Mesendoderm (in vitro differentiated cells): ENCODE measurements around the gene DENND1B.
A peak's percentile ranks its signal among the peaks of the same experiment; 100 is the strongest.

Experiments used
- DNase-seq: peaks from one replicate; pipeline ENCODE4 v3.0.0; 2013
- H2AK5ac ChIP-seq: 2 replicates; pipeline ENCODE4 v1.6.1; 2013; ENCODE audit warnings: low read length, inconsistent platforms
- H2BK120ac ChIP-seq: 2 replicates; pipeline ENCODE4 v1.6.1; 2013; ENCODE audit warnings: low read depth, mild to moderate bottlenecking, low read length, moderate library complexity, mixed read lengths
- H2BK15ac ChIP-seq: replicated peaks from 2 replicates; pipeline ENCODE4 v1.6.1; 2013; ENCODE audit warnings: low read depth, mild to moderate bottlenecking, moderate library complexity
- H2BK5ac ChIP-seq: 2 replicates; pipeline ENCODE4 v1.6.1; 2013; ENCODE audit warnings: low read length, inconsistent platforms
- H3K18ac ChIP-seq: 2 replicates; pipeline ENCODE4 v1.6.1; 2013; ENCODE audit warnings: mild to moderate bottlenecking, low read length, mixed read lengths
- H3K23ac ChIP-seq: one replicate; pipeline ENCODE4 v1.6.1; 2013; ENCODE audit warnings: low read length
- H3K27ac ChIP-seq: 2 replicates; pipeline ENCODE4 v1.5.1; 2013; ENCODE audit warnings: low read depth, mild to moderate bottlenecking, inconsistent platforms, low read length, moderate library complexity
- H3K27me3 ChIP-seq: 2 replicates; pipeline ENCODE4 v1.6.1; 2013; ENCODE audit warnings: low read length, control low read depth, mild to moderate bottlenecking, inconsistent platforms; ENCODE audit not compliant: insufficient read depth, poor library complexity
- H3K36me3 ChIP-seq: 2 replicates; pipeline ENCODE4 v1.6.1; 2013; ENCODE audit warnings: low read length, inconsistent platforms; ENCODE audit not compliant: control insufficient read depth, insufficient read depth
- H3K4ac ChIP-seq: one replicate; pipeline ENCODE4 v1.6.1; 2013; ENCODE audit warnings: low read depth, mild to moderate bottlenecking, low read length, moderate library complexity
- H3K4me1 ChIP-seq: 2 replicates; pipeline ENCODE4 v1.6.1; 2013; ENCODE audit warnings: low read depth, low read length, inconsistent platforms; ENCODE audit not compliant: control insufficient read depth
- H3K4me2 ChIP-seq: 2 replicates; pipeline ENCODE4 v1.6.1; 2013; ENCODE audit warnings: low read length
- H3K4me3 ChIP-seq: 2 replicates; pipeline ENCODE4 v1.5.1; 2013; ENCODE audit warnings: mild to moderate bottlenecking, low read length
- H3K56ac ChIP-seq: one replicate; pipeline ENCODE4 v1.6.1; 2013; ENCODE audit warnings: low read length
- H3K79me1 ChIP-seq: 2 replicates; pipeline ENCODE4 v1.6.1; 2013; ENCODE audit warnings: low read length, inconsistent platforms
- H3K79me2 ChIP-seq: 2 replicates; pipeline ENCODE4 v1.6.1; 2013; ENCODE audit warnings: mild to moderate bottlenecking, low read length; ENCODE audit not compliant: control insufficient read depth, insufficient read depth
- H3K9ac ChIP-seq: 2 replicates; pipeline ENCODE4 v1.6.1; 2013; ENCODE audit warnings: low read length, inconsistent platforms
- H4K5ac ChIP-seq: one replicate; pipeline ENCODE4 v1.6.1; 2013; ENCODE audit warnings: low read length
- H4K8ac ChIP-seq: one replicate; pipeline ENCODE4 v1.6.1; 2013; ENCODE audit warnings: low read depth, mild to moderate bottlenecking, control low read depth, low read length, moderate library complexity
- WGBS: extraction: QIAGEN DNeasy Blood & Tissue Kit; methylation state at CpG from one replicate; pipeline ENCODE4 v1.1.7; 2013; ENCODE audit warnings: low lambda C conversion rate, missing lambda C conversion rate; ENCODE audit not compliant: insufficient coverage; ENCODE audit errors: extremely low coverage; 5-methylcytosine and 5-hydroxymethylcytosine counted together

DENND1B gene

DNA sequence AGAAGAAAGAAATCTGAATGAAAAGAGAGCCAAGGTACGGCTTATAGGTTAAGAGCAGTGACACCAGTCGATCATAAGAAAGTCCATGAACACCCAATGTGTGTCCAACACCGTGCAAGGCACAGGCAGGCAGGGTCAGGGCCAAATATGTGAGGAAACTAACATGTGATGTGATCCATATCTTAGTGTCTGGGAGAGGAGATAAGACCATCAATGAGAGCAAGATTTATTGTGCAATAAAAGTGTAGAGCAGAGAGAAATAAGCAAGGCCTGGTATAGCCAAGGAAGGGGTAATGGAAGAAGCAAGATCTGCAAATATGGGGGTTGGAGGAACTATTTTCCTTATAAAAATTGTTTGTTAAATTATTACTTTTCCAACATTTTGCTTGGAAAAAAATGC, 308.5 kb downstream of the DENND1B start:
- Histone ChIP-seq H3K79me2 (no peaks in the 10 kb centered on the region), H4K5ac (no peak overlapping the region), H3K79me1 (no peaks in the 10 kb centered on the region), H2BK120ac (no peak overlapping the region), H3K4me2 (no peak overlapping the region), H3K23ac (no peak overlapping the region), H3K27ac (no peak overlapping the region), H3K4me3 (no peak overlapping the region), H3K18ac (no peak overlapping the region), H3K36me3 (no peaks in the 10 kb centered on the region), H2BK5ac (no peak overlapping the region), H2AK5ac (no peak overlapping the region), H3K27me3 (no peaks in the 10 kb centered on the region), H3K56ac (no peak overlapping the region), H3K4me1 (peaks cover 5% of the 10 kb centered on the region), H4K8ac (no peak overlapping the region), H3K9ac (no peak overlapping the region), H3K4ac (no peak overlapping the region), H2BK15ac (no peak overlapping the region)
- no peak for DNase-seq
- no CpG with 5 or more reads among the region's 3 CpGs for WGBS

DNA sequence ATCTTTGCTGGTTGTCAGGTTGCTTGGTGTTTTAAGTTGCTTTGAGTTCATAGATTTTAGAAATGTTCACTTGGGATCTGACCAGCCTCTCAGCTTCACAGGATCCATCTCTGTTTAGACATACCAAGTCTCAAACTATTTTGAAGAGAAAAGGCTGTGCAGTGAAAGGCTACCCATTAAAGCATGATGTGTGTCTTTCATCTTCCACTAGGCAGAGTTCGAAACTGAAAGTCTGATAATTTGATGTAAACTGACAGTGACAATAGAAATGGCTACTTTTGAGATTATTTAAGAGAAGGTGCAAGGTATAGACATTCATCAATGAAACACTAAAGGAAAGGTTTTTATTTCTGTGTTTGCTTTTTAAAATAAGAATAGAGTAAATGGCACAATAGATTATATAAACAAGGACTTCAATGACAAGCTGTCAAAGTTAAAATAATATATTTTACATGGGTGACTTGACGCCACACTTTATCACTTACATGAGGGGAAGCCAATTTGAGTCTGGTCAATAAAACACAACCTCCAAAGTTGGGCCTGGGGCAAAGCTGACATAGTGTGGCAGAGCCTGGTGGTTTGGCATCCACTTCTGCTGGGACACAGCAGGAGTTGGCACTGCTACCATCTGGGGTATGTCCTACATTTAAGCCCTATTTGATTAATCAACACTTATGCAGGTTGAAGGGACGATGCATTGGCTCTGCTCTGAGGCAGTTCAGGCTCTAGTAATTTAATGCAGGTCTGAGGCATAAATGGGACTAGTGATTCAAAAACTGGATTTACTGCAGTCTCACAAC, 309.6 kb downstream of the DENND1B start:
- no peak overlapping the region for H3K18ac ChIP-seq
- H4K5ac ChIP-seq: no peak overlapping the region
- no peak overlapping the region for H2BK5ac ChIP-seq
- H3K4me1 ChIP-seq: peaks cover 3% of the 10 kb centered on the region
- H3K27me3 ChIP-seq: no peaks in the 10 kb centered on the region
- H2AK5ac ChIP-seq: no peak overlapping the region
- H2BK120ac ChIP-seq: no peak overlapping the region
- no peaks in the 10 kb centered on the region for H3K79me2 ChIP-seq
- no peak overlapping the region for H3K56ac ChIP-seq
- H3K79me1 ChIP-seq: no peaks in the 10 kb centered on the region
- H3K27ac ChIP-seq: no peak overlapping the region
- no peak overlapping the region for H4K8ac ChIP-seq
- H3K23ac ChIP-seq: no peak overlapping the region
- H3K4me2 ChIP-seq: no peak overlapping the region
- DNase-seq: no peak
- H2BK15ac ChIP-seq: no peak overlapping the region
- H3K4me3 ChIP-seq: no peak overlapping the region
- H3K36me3 ChIP-seq: no peaks in the 10 kb centered on the region
- no peak overlapping the region for H3K4ac ChIP-seq
- no peak overlapping the region for H3K9ac ChIP-seq
- WGBS: no CpG with 5 or more reads among the region's 3 CpGs

DNA sequence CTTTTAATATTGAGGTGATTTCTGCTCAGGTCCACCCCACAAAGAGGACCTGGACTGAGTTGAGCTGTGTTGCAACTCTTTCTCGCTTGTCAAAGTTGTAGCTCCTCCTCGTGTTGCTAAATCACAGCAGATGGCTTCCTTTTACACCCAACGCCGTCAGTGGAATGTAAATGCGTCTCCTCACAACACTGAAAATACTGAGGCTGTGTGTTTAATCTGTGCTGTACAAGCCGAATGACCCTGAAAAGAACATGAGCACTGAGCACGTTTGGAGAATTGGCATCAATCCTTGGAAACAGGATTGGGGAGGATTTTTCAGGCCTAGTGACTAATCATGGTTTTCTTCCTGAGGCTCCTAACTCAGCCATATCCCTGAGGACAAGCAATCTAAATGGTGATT, 311.2 kb downstream of the DENND1B start:
- H3K27ac ChIP-seq: no peak overlapping the region
- no CpG with 5 or more reads among the region's 7 CpGs for WGBS
- peaks cover 1% of the 10 kb centered on the region for H3K4me1 ChIP-seq
- H4K8ac ChIP-seq: no peak overlapping the region
- H3K4me2 ChIP-seq: no peak overlapping the region
- H3K4ac ChIP-seq: no peak overlapping the region
- no peaks in the 10 kb centered on the region for H3K27me3 ChIP-seq
- H3K23ac ChIP-seq: no peak overlapping the region
- no peak overlapping the region for H3K4me3 ChIP-seq
- H2BK15ac ChIP-seq: no peak overlapping the region
- no peak overlapping the region for H3K9ac ChIP-seq
- no peaks in the 10 kb centered on the region for H3K79me1 ChIP-seq
- no peaks in the 10 kb centered on the region for H3K36me3 ChIP-seq
- H3K79me2 ChIP-seq: no peaks in the 10 kb centered on the region
- H2BK5ac ChIP-seq: no peak overlapping the region
- no peak overlapping the region for H2BK120ac ChIP-seq
- H4K5ac ChIP-seq: no peak overlapping the region
- H2AK5ac ChIP-seq: no peak overlapping the region
- no peak overlapping the region for H3K18ac ChIP-seq
- peak; percentile 32 for DNase-seq
- no peak overlapping the region for H3K56ac ChIP-seq

DNA sequence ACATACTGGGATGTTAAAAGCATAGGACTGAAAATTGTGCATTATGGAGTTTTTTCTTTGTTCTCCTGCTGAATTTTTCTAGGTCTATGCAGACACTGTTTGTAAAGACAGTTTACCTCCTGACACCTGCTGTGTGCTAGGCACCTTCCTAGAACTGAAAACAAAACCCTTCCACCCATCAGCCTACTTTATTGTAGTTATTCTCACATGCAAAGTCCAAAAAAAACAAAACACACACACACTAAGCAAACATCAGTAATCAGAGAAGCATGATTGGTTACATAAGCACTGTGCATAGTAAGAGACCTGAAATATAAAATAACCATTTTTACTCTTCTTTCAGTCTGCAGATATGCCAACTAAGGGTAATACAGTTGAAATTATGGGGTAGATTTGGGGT, 312.1 kb downstream of the DENND1B start:
- Histone ChIP-seq H3K9ac (no peak overlapping the region), H3K4me2 (no peak overlapping the region), H2BK5ac (no peak overlapping the region), H4K5ac (no peak overlapping the region), H4K8ac (no peak overlapping the region), H3K79me2 (no peaks in the 10 kb centered on the region), H3K56ac (no peak overlapping the region), H2BK15ac (no peak overlapping the region), H3K4me3 (no peak overlapping the region), H3K36me3 (no peaks in the 10 kb centered on the region), H2BK120ac (no peak overlapping the region), H3K18ac (no peak overlapping the region), H3K4ac (no peak overlapping the region), H3K27me3 (no peaks in the 10 kb centered on the region), H3K27ac (no peak overlapping the region), H3K4me1 (peaks cover 1% of the 10 kb centered on the region), H3K79me1 (no peaks in the 10 kb centered on the region), H2AK5ac (no peak overlapping the region), H3K23ac (no peak overlapping the region)
- DNase-seq: no peak

DNA sequence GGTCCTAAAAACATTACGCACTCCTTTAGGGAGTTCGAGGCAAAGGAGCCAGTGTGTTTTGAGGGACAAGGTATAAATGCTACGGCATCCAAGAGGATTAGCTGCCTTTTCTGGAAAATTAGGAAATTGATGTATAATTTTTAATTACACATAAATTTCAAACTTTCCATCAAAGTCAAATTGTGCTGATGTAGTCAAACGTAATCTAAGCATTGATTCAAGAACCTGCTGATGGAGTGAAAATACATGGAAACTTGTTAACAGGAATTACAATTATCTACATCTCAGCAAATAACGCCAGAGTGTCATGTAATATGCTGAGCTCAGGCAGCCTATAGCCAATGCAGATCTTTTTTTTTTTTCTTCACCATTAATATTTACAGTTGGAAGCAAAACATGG, 312.7 kb downstream of the DENND1B start:
- no peak overlapping the region for H4K5ac ChIP-seq
- no peak overlapping the region for H2BK5ac ChIP-seq
- no peak overlapping the region for H3K27ac ChIP-seq
- no peak overlapping the region for H2BK15ac ChIP-seq
- no peaks in the 10 kb centered on the region for H3K36me3 ChIP-seq
- H3K4ac ChIP-seq: no peak overlapping the region
- H2BK120ac ChIP-seq: no peak overlapping the region
- no peak overlapping the region for H3K56ac ChIP-seq
- WGBS: no CpG with 5 or more reads among the region's 5 CpGs
- H4K8ac ChIP-seq: no peak overlapping the region
- H3K27me3 ChIP-seq: no peaks in the 10 kb centered on the region
- H3K23ac ChIP-seq: no peak overlapping the region
- no peaks in the 10 kb centered on the region for H3K79me1 ChIP-seq
- no peak overlapping the region for H3K4me3 ChIP-seq
- no peak overlapping the region for H3K9ac ChIP-seq
- no peak overlapping the region for H3K4me2 ChIP-seq
- H2AK5ac ChIP-seq: no peak overlapping the region
- H3K4me1 ChIP-seq: peaks cover 1% of the 10 kb centered on the region
- no peak for DNase-seq
- no peak overlapping the region for H3K18ac ChIP-seq
- no peaks in the 10 kb centered on the region for H3K79me2 ChIP-seq
